B cell (primary cell): ENCODE results near the gene CAMK2G. TPM values are rescaled to one million over a fixed set of nuclear protein-coding genes. Genes with fewer than 3 reads are reported as not detected.

Experiments
- ATAC-seq: fragments of 200-7000 bp; cut with Tn5 transposase; one replicate; pipeline ENCODE4 v1.10.0; 2021; ENCODE audit warnings: low read depth, mild to moderate bottlenecking, moderate number of reproducible peaks, moderate library complexity
- CTCF ChIA-PET: fragments of 350-600 bp; sonication (Branson Sonifier 250); formaldehyde crosslinking; loops from one replicate; lab custom pipeline; 2021; ENCODE audit warnings: antibody characterized with exemption, inconsistent platforms; lab: Charles Lee
- POLR2A ChIA-PET: fragments of 350-600 bp; sonication (Branson Sonifier 250); formaldehyde crosslinking; loops from one replicate; lab custom pipeline; 2021; ENCODE audit warnings: antibody characterized with exemption; lab: Charles Lee
- DNase-seq: peaks from one replicate; pipeline ENCODE4 v3.0.0; 2013
- H2AFZ ChIP-seq: 2 replicates; pipeline ENCODE4 v1.6.1; 2012; ENCODE audit warnings: mild to moderate bottlenecking, low read depth, low read length; ENCODE audit not compliant: insufficient read depth, poor library complexity, severe bottlenecking
- H3K27ac ChIP-seq, 2 donors: 1 replicate in 1 of 2; 2 replicates in 1 of 2; pipeline ENCODE4 v1.5.1; 2012 to 2013; ENCODE audit warnings: low read length in 2 of 2, mild to moderate bottlenecking in 2 of 2, moderate library complexity in 1 of 2
- H3K27me3 ChIP-seq, 4 experiments: fragments of 200-600 bp in 1 of 4; sonication (generic) in 1 of 4; replicated peaks in 1 of 4; 1 replicate in 2 of 4; 2 replicates in 2 of 4; pipeline versions ENCODE4 v1.6.1 to v1.7.0; 2013 to 2016; ENCODE audit warnings: low read length in 3 of 4, mild to moderate bottlenecking in 2 of 4, mixed read lengths in 1 of 4, moderate library complexity in 1 of 4; ENCODE audit not compliant: insufficient read depth in 4 of 4, control insufficient read depth in 3 of 4; ENCODE audit errors: control extremely low read depth in 1 of 4
- H3K36me3 ChIP-seq, 2 experiments: replicated peaks in 1 of 2; 1 replicate in 1 of 2; 2 replicates in 1 of 2; pipeline versions ENCODE4 v1.6.1 to v1.7.1; 2013; ENCODE audit warnings: low read length in 1 of 2; ENCODE audit not compliant: insufficient read depth in 2 of 2, control insufficient read depth in 1 of 2; ENCODE audit errors: control extremely low read depth in 1 of 2, extremely low read depth in 1 of 2
- H3K4me1 ChIP-seq, 2 donors: fragments of 200-600 bp in 1 of 2; sonication (generic) in 1 of 2; 1 replicate in 1 of 2; 2 replicates in 1 of 2; pipeline versions ENCODE4 v1.5.1 to v1.6.1; 2013 to 2017; ENCODE audit warnings: low read length in 2 of 2; ENCODE audit not compliant: control insufficient read depth in 2 of 2, insufficient read depth in 2 of 2
- H3K4me2 ChIP-seq: replicated peaks from 2 replicates; pipeline ENCODE3; 2012; ENCODE audit warnings: mild to moderate bottlenecking, low read depth, low read length; ENCODE audit not compliant: poor library complexity, severe bottlenecking
- H3K4me3 ChIP-seq, 5 experiments: fragments of 200-600 bp in 1 of 5; sonication (generic) in 1 of 5; 1 replicate in 3 of 5; 2 replicates in 2 of 5; pipeline versions ENCODE4 v1.5.1 to v1.7.0; 2011 to 2016; ENCODE audit warnings: low read length in 4 of 5, mild to moderate bottlenecking in 4 of 5, low read depth in 2 of 5, control low read depth in 1 of 5, moderate library complexity in 1 of 5; ENCODE audit not compliant: insufficient read depth in 1 of 5; ENCODE audit errors: control extremely low read depth in 1 of 5, extremely low read depth in 1 of 5
- H3K79me2 ChIP-seq: fragments of 200-600 bp; sonication (generic); one replicate; pipeline ENCODE4 v1.6.0; 2016; ENCODE audit warnings: low read length; ENCODE audit not compliant: control insufficient read depth, insufficient read depth
- H3K9ac ChIP-seq: fragments of 200-600 bp; sonication (generic); 2 replicates; pipeline ENCODE4 v1.6.1; 2017; ENCODE audit warnings: mild to moderate bottlenecking, low read length, moderate library complexity
- H3K9me3 ChIP-seq, 3 donors: one replicate each; pipeline versions ENCODE4 v1.6.1 to v1.7.1; 2013; ENCODE audit warnings: low read length in 2 of 3; ENCODE audit not compliant: control insufficient read depth in 2 of 3, insufficient read depth in 1 of 3; ENCODE audit errors: control extremely low read depth in 1 of 3
- H4K20me1 ChIP-seq: 2 replicates; pipeline ENCODE4 v1.6.0; 2012; ENCODE audit warnings: mild to moderate bottlenecking, low read length; ENCODE audit not compliant: insufficient read depth, control insufficient read depth, poor library complexity, severe bottlenecking
- H3K27ac Mint-ChIP-seq: one replicate; pipeline ENCODE4 v1.8.0; 2021; ENCODE audit warnings: mixed read lengths
- H3K27me3 Mint-ChIP-seq: one replicate; pipeline ENCODE4 v1.8.0; 2021; ENCODE audit warnings: mixed read lengths
- H3K4me1 Mint-ChIP-seq: one replicate; pipeline ENCODE4 v1.8.0; 2021; ENCODE audit warnings: mixed read lengths
- H3K4me3 Mint-ChIP-seq: one replicate; pipeline ENCODE4 v1.8.0; 2021; ENCODE audit warnings: mixed read lengths
- H3K9me3 Mint-ChIP-seq: one replicate; pipeline ENCODE4 v1.8.0; 2022; ENCODE audit warnings: mixed read lengths; ENCODE audit not compliant: insufficient read depth
- EZH2 ChIP-seq: IDR thresholded peaks from 2 replicates; pipeline ENCODE4 v1.6.1; 2012; ENCODE audit warnings: borderline replicate concordance, low read depth, mild to moderate bottlenecking, moderate library complexity, low read length; ENCODE audit not compliant: insufficient read depth, poor library complexity, severe bottlenecking
- WGBS: methylation state at CpG from one replicate; pipeline ENCODE4 v1.1.5; 2013; ENCODE audit warnings: missing lambda C conversion rate; ENCODE audit not compliant: insufficient coverage; 5-methylcytosine and 5-hydroxymethylcytosine counted together
- intact Hi-C: fragments of 100-400 bp; cut with micrococcal nuclease; formaldehyde crosslinking; loops from one replicate; pipeline ENCODE4 v1.10.0; 2022
- polyA plus RNA-seq: library from polyadenylated mRNA; depleted of rRNA; stranded (reverse); fragments of >200 nt; gene quantifications from 2 replicates; pipeline ENCODE4 v1.2.3, GENCODE V29; 2012
- total RNA-seq, 2 donors: library from RNA; stranded (reverse); fragments of 120-200 nt in 1 of 2; gene quantifications; 1 replicate in 1 of 2; 2 replicates in 1 of 2; pipeline versions ENCODE4 v1.2.3 to v1.2.4, GENCODE V29; 2013 to 2022
- TF ChIP-seq, protein P1 (sequence below): fragments of 200-600 bp; IDR thresholded peaks from one replicate; pipeline ENCODE4 v1.8.0; 2022; ENCODE audit warnings: antibody characterized with exemption, mild to moderate bottlenecking

Gene CAMK2G
- total and polyA plus RNA-seq, 2 donors (not counting 1 experiment from before 2014, with no cell fraction given) = 42.7 to 48.7 TPM

DNA sequence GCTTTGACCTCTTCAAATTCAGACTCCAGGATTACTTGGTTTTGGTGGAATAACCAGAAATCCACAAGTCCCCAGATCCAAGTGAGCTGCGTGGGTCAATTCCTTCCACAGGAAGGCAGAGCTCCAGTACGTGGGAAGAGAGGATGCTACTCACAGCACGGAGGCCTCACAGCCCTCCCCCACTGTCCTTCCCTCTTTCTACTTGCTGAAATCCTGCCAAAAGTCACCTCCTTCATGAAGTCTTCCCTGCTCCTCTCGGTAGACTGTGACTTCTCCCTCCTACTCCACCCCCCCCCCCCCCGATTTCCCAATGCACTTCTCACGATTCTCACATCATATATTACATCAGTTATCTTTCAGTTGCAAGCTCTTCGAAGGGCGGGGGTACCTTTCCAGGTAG, 12.3 kb downstream of the CAMK2G start:
- no peak overlapping the region for H3K27ac ChIP-seq
- H3K4me3 ChIP-seq = no peak overlapping the region
- peaks cover 31 to 41% of the 10 kb centered on the region in 2 donors for H3K4me1 ChIP-seq
- 89% methylated on average over 4 of the region's 8 CpGs for WGBS
- H3K9me3 ChIP-seq = no peaks in the 10 kb centered on the region
- H2AFZ ChIP-seq = no peak overlapping the region
- H3K36me3 ChIP-seq = peaks cover 2 to 48% of the 10 kb centered on the region in 2 experiments
- ChIA-PET POLR2A (no interaction called here), CTCF (interaction anchor here (1.0 to 9.4 kb wide), 5 partner anchors 10 to 80 kb away, joined by 3 to 102 read pairs (median 4); partner anchors contain the start of gene CHCHD1)
- Mint-ChIP-seq H3K4me3 (no peak overlapping the region), H3K9me3 (no peaks in the 10 kb centered on the region), H3K4me1 (peaks cover 44% of the 10 kb centered on the region), H3K27me3 (no peaks in the 10 kb centered on the region), H3K27ac (peak overlapping the region; percentile 56)
- DNase-seq (no peak), ATAC-seq (no peak)
- H3K4me2 ChIP-seq = no peak overlapping the region
- H3K27me3 ChIP-seq = no peaks in the 10 kb centered on the region
- peaks cover 25% of the 10 kb centered on the region for H4K20me1 ChIP-seq
- intact Hi-C loops = no loop called here
- H3K9ac ChIP-seq = no peak overlapping the region
- H3K79me2 ChIP-seq = peaks cover 72% of the 10 kb centered on the region
- TF ChIP-seq, protein P1, sequence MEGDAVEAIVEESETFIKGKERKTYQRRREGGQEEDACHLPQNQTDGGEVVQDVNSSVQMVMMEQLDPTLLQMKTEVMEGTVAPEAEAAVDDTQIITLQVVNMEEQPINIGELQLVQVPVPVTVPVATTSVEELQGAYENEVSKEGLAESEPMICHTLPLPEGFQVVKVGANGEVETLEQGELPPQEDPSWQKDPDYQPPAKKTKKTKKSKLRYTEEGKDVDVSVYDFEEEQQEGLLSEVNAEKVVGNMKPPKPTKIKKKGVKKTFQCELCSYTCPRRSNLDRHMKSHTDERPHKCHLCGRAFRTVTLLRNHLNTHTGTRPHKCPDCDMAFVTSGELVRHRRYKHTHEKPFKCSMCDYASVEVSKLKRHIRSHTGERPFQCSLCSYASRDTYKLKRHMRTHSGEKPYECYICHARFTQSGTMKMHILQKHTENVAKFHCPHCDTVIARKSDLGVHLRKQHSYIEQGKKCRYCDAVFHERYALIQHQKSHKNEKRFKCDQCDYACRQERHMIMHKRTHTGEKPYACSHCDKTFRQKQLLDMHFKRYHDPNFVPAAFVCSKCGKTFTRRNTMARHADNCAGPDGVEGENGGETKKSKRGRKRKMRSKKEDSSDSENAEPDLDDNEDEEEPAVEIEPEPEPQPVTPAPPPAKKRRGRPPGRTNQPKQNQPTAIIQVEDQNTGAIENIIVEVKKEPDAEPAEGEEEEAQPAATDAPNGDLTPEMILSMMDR = no peak
- no peak for TF ChIP-seq EZH2

DNA sequence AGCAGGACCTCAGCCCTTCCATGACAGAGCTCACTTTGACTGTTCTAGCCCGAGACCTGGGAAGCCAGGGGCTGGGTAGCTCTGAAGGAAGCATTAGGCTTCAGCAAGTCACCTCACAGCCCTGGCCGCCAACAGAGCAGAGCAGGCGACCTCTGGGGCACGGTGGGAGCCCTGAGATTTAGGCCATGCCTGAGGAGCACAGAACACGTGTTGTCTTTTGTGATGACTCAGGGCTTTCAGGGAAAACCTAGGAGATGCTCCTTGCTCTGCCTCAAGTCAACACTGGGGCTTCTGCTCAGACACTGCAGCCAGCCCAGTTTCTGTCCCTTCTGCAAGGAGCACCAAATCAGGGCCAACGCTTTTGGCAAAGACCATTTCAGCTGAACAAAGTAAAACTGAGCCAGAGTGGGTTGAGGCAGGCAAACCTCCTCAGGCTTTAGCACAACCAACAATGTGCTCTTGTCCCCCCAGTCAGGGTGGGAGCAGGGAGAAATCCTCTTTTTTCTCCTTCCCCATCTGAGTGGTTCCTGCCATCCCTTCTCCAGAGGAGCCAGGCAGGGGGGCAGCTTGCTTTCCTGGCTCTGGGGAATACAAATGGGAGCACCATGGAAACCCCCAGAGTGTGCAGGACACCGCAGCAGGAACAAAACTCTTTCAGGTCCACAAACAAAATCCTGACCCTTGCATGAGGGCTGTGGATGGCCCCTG, 14.4 kb downstream of the CAMK2G start:
- peaks cover 3 to 61% of the 10 kb centered on the region in 2 experiments for H3K36me3 ChIP-seq
- POLR2A ChIA-PET = interaction anchor here (1.0 kb wide), 1 partner anchor 10 kb away, joined by 3 read pairs; no protein-coding TSS in a partner anchor
- WGBS = 94% methylated on average over 7 of the region's 7 CpGs

More for the DNA sequence above, 14.4 kb downstream of the CAMK2G start:
- H3K27ac ChIP-seq = no peak overlapping the region
- DNase-seq (no peak), ATAC-seq (no peak)
- H3K9ac ChIP-seq = no peak overlapping the region
- no peak overlapping the region for H3K4me2 ChIP-seq
- no peaks in the 10 kb centered on the region for H3K9me3 ChIP-seq
- peaks cover 24% of the 10 kb centered on the region for H3K4me1 Mint-ChIP-seq
- H3K4me1 ChIP-seq = peaks cover 10 to 20% of the 10 kb centered on the region in 2 donors
- no peak overlapping the region for H3K27ac Mint-ChIP-seq
- H3K4me3 Mint-ChIP-seq = no peak overlapping the region
- intact Hi-C loops = no loop called here
- peaks cover 40% of the 10 kb centered on the region for H4K20me1 ChIP-seq
- H2AFZ ChIP-seq = no peak overlapping the region
- no peak overlapping the region for H3K4me3 ChIP-seq
- CTCF ChIA-PET = interaction anchor here (0.6 to 19.4 kb wide), 4 partner anchors 10 to 81 kb away, joined by 3 to 498 read pairs (median 4); partner anchors contain the start of gene CAMK2G
- H3K79me2 ChIP-seq = peaks cover 90% of the 10 kb centered on the region
- TF ChIP-seq EZH2 = no peak
- TF ChIP-seq, protein P1 = no peak
- no peaks in the 10 kb centered on the region for H3K9me3 Mint-ChIP-seq
- H3K27me3 ChIP-seq = no peaks in the 10 kb centered on the region
- H3K27me3 Mint-ChIP-seq = no peaks in the 10 kb centered on the region
